HG03025 (cell line): ENCODE results near the gene BPIFB2.

ENCODE experiments used
- ATAC-seq: cut with Tn5 transposase; IDR thresholded peaks from one replicate; pipeline ENCODE4 v1.9.1; 2021; ENCODE audit warnings: mild to moderate bottlenecking, moderate library complexity; ENCODE audit not compliant: unreplicated experiment, low FRiP score

The BPIFB2 gene

DNA sequence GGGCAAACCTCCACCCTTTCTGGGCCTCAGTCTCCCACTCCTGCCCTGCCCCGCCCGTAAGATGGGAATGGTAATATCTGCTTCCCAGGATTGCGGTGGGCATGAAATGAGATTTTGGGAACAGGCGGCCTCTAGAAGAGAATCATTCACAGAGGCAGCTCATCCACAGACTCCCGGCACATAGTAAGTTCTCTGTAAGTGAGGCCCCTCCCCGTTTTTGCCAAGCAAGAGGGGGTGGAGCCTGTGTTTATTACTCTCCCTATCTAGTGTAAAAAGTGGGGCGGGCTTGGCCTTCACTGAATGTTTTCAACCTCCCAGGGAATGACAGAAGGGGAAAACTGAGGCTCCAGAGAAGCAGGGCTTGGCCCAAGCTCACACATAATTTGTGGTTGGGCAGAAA is 23.3 kb upstream of the BPIFB2 start:
- no peak for ATAC-seq

DNA sequence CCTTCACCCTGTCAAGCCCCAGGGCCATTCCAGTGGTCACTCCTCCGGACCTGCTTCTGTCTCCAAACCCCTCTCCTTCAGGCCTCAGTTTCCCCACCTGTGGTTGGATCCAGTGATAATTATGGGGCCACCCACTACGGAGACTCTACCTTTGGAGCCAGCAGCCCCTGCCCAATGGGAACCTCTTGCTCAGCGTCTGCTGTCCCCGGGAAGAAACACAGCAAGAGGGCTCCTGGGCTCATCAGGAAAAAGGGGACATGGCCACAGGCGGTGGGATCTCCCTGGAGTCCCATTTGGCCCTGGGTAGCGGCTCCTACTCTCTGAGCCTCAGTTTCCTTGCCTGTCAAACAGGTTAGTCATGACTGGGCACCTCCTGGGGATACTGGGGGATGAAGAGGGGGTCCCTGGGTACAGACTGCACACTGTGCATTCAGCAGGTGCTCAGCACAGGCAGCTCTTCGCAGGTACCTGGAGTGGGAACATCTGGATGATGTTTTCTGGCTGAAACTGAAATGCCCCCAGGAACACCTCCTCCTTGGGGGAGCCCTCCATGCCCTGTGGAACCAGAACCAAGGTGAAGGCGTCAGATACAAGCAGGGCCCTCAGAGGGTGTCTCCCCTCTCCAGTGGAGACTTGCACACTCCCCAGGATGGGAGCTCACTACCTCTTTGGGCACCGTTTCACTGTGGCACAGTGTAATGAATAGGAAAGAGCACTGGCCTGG is 22.7 kb upstream of the BPIFB2 start:
- no peak for ATAC-seq

DNA sequence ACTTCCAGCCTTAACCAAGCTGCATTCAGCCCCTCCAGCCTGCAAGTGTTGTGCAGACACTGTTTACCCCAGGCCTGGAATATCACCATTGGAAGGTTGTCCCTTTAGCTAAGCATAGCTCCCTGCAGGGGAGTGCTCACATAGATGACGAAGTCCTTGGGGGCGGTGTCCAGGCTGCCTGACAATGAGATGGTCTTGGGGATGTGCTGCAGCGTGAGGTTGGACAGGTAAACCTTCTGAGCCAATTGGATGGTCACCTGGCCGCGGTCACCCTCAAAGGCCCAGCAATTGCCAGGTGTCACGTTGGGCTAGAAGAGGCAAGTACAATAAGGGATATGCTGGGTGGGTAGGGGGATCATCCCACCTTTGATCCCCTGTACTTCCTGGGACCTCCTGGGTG is 21.9 kb upstream of the BPIFB2 start:
- no peak for ATAC-seq

DNA sequence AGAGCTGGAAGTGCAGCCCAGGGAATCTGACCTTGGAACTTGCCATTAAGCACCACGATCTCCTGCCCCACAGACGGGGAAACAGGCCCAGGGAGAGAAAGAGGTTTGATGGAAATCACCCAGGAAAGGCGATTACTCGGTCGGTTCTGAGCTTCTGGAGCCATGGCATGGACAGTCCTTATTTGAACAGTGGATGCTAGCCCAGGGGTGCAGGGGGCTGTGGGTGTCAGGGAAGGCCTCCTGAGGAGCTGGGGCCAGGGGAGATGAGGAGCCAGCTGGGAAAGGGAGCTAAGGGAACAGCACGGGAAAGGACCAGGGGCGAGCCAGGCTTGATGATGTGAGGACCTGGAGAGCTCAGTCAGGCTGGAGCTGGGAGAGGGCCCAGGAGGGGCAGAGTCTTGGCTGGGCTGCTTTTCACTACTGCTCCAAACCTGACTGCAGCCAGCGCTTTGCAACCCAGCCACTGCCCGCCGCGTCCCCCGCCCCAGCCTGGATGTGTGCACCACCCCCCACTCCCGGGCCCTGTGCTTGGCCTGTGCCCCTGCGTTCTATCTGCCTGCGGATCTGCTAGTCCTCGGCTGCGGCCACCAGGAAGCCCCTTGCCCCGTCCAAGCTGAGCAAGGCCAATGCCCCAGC is 21.1 kb upstream of the BPIFB2 start:
- ATAC-seq: no peak

DNA sequence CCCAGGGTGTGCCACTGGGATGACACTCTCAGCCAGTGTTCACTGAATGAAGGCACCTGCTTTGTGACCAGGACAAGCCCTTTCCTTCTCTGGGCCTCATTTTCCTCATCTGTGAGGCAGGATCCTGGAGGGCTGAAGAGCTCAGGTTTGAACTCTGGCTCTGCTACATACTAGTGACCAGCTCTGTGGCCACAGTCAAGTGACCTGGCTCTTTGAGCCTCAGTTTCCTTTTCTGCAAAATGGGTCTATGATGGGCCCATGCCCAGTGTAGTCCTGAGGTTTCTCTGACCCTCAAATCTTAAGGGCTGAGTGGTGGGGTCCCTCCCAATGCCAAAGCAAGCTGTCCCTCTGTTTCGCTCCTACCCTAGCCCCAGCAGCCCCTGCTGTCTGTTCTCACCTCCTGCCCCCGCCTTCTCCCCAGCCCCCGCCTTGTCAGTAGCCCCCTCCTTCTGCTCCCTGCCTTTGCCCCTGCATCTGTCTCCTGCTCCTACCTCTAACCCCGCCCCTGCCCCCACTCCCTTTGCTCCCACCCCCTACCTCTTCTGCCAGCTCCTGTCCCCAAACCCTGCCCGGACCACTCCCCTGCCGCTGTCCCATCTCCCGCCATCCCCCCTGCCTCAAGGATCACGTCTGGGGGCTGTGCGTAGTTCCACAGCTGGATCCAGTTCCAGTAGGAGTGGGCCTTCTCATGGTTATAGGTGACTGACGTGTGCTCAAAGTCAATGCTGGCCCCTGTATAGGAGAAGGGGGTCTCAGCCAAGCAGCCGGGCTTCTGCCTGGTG is 20.3 kb upstream of the BPIFB2 start:
- ATAC-seq: no peak

DNA sequence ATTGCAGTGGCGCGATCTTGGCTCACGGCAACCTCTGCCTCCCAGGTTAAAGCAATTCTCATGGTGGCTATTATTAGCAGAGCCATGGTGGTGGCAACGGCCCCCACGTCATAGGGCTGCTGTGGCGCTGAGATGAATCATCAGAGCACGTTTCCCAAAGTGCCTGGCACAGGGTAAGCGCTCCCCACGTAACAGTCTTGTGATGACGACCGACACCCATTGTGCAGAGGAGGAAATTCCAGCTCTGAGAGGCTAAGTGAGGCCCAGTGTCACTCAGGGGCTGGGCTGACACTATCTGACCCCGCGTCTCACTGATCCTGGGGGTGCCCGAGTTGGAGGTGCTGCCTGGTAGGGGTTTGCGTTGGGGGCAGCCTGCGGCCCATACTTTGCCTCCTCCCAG is 19.5 kb upstream of the BPIFB2 start:
- ATAC-seq: no peak

DNA sequence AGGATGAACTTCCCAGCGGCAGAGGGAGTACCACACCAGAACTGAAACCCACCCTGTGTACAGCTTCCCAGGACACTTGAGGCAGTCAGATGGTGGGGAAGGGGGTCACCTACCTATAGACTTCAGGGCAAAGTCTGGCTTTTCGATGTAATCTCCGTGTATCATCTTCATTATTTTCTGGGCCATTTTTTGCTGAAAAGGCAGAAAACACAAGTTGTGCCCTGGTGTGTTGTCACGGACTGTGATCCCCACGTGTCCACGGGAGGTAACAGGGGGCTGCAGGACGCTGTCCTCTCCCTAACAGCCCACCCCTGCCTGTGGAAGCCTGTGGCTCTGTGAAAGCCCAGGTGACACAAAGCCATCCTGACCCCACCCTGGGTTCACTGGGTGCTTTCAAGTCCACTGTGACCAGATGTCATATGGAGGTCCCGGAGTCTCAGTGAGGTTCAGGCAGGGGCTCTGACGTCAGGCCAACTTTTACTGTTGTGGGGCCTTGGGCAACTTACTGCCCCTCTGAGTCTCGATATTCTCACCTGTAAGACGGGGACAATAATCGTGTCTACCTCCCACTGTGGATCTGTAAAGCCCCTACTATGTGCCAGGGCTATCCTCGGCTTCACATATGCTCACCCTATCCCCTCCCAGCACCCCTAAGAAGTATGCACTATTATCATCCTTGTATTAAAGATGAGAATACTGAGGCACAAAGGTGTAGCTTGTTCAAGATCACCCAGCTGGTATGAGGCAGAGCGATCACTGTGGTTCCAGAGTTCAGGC is 17.8 kb upstream of the BPIFB2 start:
- ATAC-seq: no peak

DNA sequence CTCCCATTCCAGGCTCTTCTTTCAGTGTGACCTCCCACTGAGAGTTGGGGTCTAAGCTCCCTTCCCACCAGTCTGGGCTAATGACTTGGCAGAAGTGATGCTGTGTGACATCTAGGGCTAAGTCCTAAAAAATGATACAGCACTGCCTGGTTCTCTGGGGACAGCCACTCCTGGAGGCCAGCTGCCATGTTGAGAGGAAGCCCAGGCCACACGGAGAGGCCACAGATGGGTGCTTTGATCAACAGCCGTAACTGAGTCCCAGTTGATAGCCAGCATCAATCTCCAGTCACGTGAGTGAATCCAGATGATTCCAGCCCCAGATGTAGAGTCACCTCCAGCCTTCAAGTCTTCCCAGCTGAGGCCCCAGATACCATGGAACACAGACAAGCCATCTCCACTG is 17.1 kb upstream of the BPIFB2 start:
- no peak for ATAC-seq

DNA sequence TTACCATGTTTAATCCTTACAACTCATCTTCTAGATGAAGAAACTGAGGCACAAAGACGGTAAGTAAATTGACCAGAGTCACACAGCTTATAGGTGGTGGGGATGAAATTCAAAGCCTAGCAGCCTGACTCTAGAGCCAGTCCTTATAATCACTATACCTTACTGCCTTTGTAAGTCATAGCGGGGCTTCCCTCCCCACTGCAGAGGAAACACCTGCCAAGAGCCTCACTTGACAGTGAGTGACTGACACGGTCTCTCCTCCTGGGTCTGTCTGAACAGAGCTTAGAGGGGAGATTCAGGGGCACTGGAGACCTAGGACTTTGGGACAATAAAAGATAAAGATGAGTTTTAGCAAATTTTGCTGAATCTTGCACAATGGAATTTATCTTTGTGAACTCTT is 16.1 kb upstream of the BPIFB2 start:
- no peak for ATAC-seq

DNA sequence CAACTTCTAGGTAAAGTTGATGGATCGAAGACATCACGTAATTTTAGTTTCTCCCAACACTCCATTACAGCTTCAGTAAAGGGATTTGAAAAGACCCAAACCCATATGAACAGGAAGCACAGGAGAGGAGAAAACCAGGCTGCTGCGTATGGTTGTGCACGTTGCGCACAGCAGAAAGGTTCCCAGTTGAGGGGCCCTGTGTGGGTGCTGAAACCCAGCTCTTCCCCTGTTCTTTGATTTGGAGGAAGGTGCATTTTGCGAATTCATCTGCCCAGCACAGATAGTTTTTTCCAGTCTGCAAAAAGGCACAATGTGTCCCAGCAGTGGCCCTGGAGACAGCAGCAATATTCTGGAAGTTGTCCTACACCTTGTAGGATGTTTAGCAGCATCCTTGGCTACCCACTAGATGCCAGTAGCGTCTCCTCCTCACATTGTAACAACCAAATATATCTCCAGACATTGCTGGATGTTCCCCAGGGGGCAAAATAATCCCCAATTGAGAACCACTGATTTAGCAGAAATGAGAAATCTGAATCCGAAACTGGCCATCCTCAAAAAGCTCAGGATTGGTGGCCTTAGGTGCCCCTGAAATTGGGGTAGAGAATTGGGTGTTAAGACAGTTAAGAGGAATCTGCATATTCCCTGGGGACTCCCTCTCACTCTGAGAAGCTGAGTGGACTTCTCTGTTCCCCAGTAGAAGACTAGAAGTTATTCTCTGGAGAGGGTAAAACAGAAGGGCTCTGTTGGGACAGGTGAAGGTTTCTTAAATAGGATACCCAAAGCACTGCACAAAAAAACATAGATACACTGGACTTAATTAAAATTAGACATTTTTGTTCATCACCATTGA is 15.5 kb upstream of the BPIFB2 start:
- no peak for ATAC-seq

DNA sequence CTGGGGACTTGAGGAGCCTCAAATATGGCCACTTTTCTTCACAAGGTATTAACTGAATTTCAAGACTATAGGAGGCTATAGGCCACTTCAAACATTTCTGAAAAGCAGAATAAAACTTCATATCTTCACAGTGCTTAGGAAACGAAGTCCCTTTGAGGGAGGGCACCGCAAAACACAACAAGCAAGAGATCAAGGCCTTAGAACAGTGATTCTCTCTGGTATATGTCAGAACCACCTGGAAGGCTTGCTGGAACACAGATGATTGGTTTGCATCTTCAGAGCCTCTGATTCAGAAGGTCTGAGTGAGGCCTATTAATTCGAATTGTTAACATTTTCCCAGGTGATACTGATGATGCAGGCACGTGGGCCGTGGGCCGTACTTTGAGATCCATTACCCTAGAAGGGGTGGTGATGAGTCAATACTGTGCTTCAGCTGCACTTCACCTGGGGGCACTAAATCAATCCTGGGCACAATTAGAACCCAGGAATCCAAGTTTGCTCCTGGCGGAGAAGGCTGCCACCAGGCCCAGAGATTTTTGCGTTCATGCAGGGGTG is 13.9 kb upstream of the BPIFB2 start:
- no peak for ATAC-seq

DNA sequence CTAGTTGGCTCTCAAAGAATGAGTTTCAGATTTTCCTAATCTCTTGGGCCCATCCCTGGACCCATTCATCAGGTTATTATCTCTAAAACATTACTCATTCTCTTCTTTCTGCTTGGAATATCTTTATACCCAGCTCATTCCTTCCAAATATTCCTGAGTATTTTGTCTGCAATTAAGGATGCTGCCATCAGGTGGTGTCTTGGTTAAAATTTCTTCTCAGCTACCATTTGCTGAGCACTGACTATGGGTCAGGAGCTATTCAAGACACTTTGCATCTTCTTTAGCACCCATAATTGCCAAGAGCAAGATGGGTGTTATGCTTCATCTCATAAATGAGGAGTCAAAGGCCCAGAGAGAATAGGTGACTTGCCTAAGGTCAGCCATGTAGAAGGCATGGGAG is 11.7 kb upstream of the BPIFB2 start:
- ATAC-seq: no peak

DNA sequence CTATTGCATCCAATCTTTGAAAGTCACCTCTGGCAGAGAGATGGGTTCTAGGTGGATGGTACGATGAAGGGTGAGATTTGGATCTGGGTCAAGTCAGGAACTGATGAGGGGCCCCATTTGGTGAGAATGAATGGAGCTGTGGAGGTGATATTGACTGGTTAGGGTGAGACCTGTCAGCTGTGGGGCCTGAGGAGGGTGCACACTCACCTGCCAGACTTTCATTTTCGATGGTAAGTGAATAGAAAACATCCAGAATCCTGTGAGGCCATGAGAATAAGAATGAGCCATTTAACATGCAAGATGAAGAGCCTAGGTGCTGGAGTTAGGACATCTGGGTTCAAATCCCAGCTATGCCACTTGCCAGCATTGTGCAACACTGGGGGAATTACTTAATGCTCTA is 10.1 kb upstream of the BPIFB2 start:
- ATAC-seq: no peak

DNA sequence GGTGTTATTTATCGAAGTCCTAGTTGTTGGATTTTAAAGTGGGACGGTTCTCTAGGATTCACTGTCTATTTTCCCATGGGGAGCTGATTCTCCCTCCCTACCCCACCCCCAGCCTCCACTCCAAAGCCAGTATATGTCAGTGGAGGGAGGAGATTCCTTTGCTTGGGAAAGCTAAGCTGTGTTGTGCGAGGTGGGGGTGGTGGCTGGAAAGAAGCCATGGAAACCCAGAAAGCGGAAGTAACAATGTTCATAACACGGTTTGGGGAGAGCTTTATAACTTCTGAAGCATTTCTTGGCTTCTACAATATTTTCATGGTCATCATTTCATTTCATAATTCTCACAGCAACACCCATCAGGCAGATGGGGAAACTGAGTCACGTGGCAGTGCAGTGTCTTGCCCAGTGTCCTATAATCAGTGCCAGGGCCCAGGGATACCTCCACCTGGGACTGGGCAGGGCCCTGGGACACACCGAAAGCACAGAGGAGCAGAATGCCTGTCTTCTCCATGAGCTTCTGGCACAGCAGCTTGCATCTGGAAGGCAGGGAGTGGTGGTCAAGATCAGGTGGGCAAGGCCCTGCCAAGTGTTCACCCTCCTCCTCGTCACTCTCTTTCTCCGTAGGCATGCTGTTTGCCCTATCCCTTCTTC is 7.8 kb upstream of the BPIFB2 start:
- no peak for ATAC-seq

DNA sequence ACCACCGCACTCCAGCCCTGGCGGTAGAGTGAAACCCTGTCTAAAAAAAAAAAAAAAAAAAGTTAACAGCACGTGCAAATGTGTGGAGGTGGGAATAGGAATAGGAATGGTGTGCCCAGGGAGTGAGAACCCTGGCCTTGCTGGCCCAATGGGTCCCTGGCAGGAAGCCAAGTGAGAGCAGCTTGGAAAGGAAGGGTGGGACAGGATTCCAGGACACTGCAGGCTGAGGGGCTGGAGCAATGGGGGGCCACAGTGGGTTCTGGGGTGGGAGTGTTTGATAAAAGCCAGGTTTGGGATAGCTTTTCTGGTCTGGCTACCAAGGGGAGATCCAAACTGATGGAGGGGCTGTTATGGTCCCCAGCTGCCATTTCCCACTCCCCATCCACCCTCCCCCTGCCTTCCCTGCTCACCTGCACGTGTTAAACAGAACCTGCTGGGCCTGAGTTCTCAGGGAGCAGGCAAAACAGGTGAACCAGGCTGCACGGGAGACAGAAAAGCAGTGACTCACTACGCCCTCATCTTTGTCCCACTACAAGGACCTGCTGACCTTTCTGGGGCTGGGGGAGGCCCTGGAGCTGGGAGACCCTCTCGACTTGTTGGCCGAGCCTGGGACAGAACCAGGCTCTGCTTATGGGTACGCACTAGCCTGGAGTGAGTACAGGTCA is 6.6 kb upstream of the BPIFB2 start:
- no peak for ATAC-seq

DNA sequence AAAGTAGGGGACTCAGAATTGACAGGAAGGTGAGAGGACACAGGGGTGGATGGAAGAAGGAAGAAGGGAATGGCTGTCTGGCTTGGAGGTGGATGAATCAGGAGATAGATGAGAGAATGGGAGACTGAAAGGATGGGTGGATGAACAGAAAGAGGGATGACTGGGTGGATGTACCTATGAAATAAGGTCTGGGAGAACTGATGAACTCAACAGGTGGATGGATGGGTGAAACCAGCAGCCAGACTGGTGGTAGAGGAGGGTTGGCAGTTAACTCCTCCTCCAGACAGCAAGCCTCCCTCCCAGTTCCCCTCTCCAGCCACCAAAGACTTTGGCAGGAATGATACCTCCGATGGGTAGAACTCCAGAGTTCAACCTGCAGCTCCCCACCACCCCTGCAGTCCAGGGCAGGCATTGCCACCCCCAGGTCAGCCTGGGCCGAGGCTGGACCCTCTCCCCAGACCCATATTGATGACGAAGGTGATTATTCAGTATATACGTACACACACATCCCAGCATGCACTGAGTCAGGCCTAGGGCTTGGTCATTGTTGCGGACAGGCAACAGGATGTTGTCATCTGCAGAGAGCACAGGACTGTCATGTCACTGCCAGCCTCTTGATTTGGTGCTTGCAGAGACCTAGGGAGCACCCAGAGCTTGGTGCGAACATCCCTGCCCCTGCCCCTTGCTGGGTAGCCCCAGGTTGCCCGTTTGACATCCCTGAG is 5.3 kb upstream of the BPIFB2 start:
- no peak for ATAC-seq

DNA sequence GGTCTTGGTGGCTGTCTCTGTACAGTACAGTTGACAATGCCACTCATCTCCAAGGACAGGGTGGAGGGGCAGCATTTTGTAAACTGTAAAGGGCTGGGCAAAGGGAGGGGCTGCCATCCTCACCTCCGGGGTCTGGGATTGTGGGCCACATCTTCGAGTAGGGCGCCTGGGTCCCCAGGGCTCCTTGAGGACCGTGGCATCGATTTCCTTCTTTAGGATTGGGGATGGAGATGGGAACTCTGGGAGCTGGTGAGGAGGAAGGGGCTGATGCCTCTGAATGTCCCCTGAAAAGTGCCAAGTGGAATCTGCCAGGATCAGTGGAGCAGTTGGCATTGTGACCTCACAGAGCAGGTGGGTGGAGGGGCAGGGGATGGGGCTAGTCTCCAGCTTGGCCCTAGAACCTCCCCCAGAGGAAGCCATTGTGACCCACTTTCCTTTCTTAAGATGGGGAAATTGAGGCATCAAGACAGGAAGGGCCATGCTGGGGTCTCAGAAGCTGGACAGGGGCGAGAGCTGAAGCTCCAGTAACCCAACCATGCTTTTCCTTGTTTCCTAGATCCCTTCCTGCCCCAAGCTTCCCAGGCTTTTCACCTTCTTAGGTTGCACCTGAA is 3.3 kb upstream of the BPIFB2 start, which contains the start of gene SUN5:
TSS of gene SUN5 (minus strand) at position 293 of the 611 bp plus-strand sequence. CDS start at position 200, 93 bp downstream.
- ATAC-seq: no peak
